Endothelial cell of umbilical vein (primary cell): ENCODE measurements around the gene CLEC2B. TPM values are rescaled to one million over a fixed set of nuclear protein-coding genes. Genes with fewer than 3 reads are reported as not detected.

Experiments used
- BruUV-seq: library from RNA; stranded (reverse); fragments of 400-500 nt; replicated peaks from 2 replicates; lab custom pipeline; 2021; lab: Mats Ljungman, UMichigan
- CTCF ChIA-PET: fragments of 300-600, 350-600 bp; sonication (Branson Sonifier 250); formaldehyde crosslinking; loops from one replicate; lab custom pipeline; 2021; ENCODE audit warnings: antibody characterized with exemption, inconsistent platforms; lab: Charles Lee
- POLR2A ChIA-PET: fragments of 300-600, 350-600 bp; sonication (Branson Sonifier 250); formaldehyde crosslinking; loops from one replicate; lab custom pipeline; 2021; ENCODE audit warnings: antibody characterized with exemption, inconsistent platforms; lab: Charles Lee
- DNase-seq: peaks from one replicate; pipeline ENCODE4 v3.0.0-alpha.2; 2011; ENCODE audit warnings: low read depth, low spot score
- FAIRE-seq: peaks from 2 replicates; lab custom pipeline; 2011; peaks lifted over from hg19 to GRCh38; lab: Jason Lieb, UNC
- H2AFZ ChIP-seq: 2 replicates; pipeline ENCODE4 v1.6.0; 2012; ENCODE audit warnings: low read depth, low read length, control low read depth, inconsistent platforms
- H3K27ac ChIP-seq: 2 replicates; pipeline ENCODE4 v1.5.1; 2011; ENCODE audit warnings: low read depth, mild to moderate bottlenecking, control low read depth, low read length, moderate library complexity; ENCODE audit not compliant: insufficient read depth
- H3K27me3 ChIP-seq, 2 experiments: 2 replicates each; pipeline versions ENCODE4 v1.6.0 to v1.6.1; 2011; ENCODE audit warnings: low read length in 2 of 2, mixed read lengths in 1 of 2; ENCODE audit not compliant: control insufficient read depth in 2 of 2, insufficient read depth in 2 of 2
- H3K36me3 ChIP-seq, 2 experiments: 2 replicates in 1 of 2; 3 replicates in 1 of 2; pipeline ENCODE4 v1.5.1; 2011; ENCODE audit warnings: low read length in 2 of 2, mild to moderate bottlenecking in 1 of 2, moderate library complexity in 1 of 2; ENCODE audit not compliant: control insufficient read depth in 2 of 2, insufficient read depth in 2 of 2; ENCODE audit errors: extremely low read depth in 1 of 2
- H3K4me1 ChIP-seq: 3 replicates; pipeline ENCODE4 v1.5.1; 2011; ENCODE audit warnings: mild to moderate bottlenecking, low read length; ENCODE audit not compliant: control insufficient read depth, insufficient read depth; ENCODE audit errors: extremely low read depth
- H3K4me2 ChIP-seq: 2 replicates; pipeline ENCODE4 v1.6.1; 2011; ENCODE audit warnings: low read length, control low read depth, mixed read lengths; ENCODE audit not compliant: insufficient read depth
- H3K4me3 ChIP-seq, 3 experiments: fragments of 200-600 bp in 1 of 3; sonication (generic), shearing (Covaris generic) in 1 of 3; replicated peaks in 1 of 3; 2 replicates each; pipeline ENCODE4 v1.5.1; 2011 to 2016; ENCODE audit warnings: control low read depth in 3 of 3, low read length in 3 of 3, mild to moderate bottlenecking in 2 of 3, inconsistent platforms in 1 of 3, low read depth in 1 of 3, moderate library complexity in 1 of 3; ENCODE audit not compliant: insufficient read depth in 1 of 3
- H3K79me2 ChIP-seq: 2 replicates; pipeline ENCODE4 v1.6.0; 2012; ENCODE audit warnings: low read length, inconsistent platforms; ENCODE audit not compliant: control insufficient read depth, insufficient read depth
- H3K9ac ChIP-seq: replicated peaks from 2 replicates; pipeline ENCODE3; 2011; ENCODE audit warnings: low read length, control low read depth; ENCODE audit not compliant: insufficient read depth; ENCODE audit errors: extremely low read depth
- H3K9me1 ChIP-seq: replicated peaks from 3 replicates; pipeline ENCODE4 v1.6.0; 2011; ENCODE audit warnings: mild to moderate bottlenecking, low read length; ENCODE audit not compliant: control insufficient read depth, insufficient read depth; ENCODE audit errors: extremely low read depth
- H3K9me3 ChIP-seq: replicated peaks from 2 replicates; pipeline ENCODE4 v1.5.1; 2012; ENCODE audit warnings: low read length, inconsistent platforms; ENCODE audit not compliant: control insufficient read depth, insufficient read depth
- H4K20me1 ChIP-seq: replicated peaks from 2 replicates; pipeline ENCODE3; 2011; ENCODE audit warnings: mild to moderate bottlenecking, low read length; ENCODE audit not compliant: control insufficient read depth, insufficient read depth; ENCODE audit errors: extremely low read depth
- EZH2 ChIP-seq: IDR thresholded peaks from 2 replicates; pipeline ENCODE4 v1.6.1; 2012; ENCODE audit warnings: borderline replicate concordance, low read depth, mild to moderate bottlenecking, moderate library complexity, low read length, inconsistent platforms; ENCODE audit not compliant: severe bottlenecking
- GATA2 ChIP-seq: IDR thresholded peaks from 2 replicates; pipeline ENCODE4 v1.7.0; 2011; ENCODE audit warnings: low read depth, mild to moderate bottlenecking, moderate library complexity, mixed read lengths, low read length; ENCODE audit not compliant: insufficient read length, insufficient read depth
- JUN ChIP-seq: IDR thresholded peaks from 2 replicates; pipeline ENCODE4 v1.6.1; 2011; ENCODE audit warnings: borderline replicate concordance, low read depth; ENCODE audit not compliant: insufficient read length, insufficient read depth
- MYC ChIP-seq: IDR thresholded peaks from one replicate; pipeline ENCODE4 v1.6.1; 2011; ENCODE audit warnings: mild to moderate bottlenecking, low read depth, low read length
- POLR2AphosphoS5 ChIP-seq: IDR thresholded peaks from 2 replicates; pipeline ENCODE4 v1.6.1; 2012; ENCODE audit warnings: low read depth, mild to moderate bottlenecking, control low read depth, low read length, moderate library complexity; ENCODE audit not compliant: insufficient read depth
- dilution Hi-C: fragments of 300-500 bp; cut with MboI; formaldehyde crosslinking; loops from one replicate; pipeline ENCODE4 v1.15.0; 2019; ENCODE audit warnings: low sequenced_read_pairs; ENCODE audit not compliant: extremely low pct_ligation_motif_present
- intact Hi-C: fragments of 100-400 bp; cut with micrococcal nuclease; formaldehyde crosslinking; loops from one replicate; pipeline ENCODE4 v1.10.0; 2022
- polyA plus RNA-seq, 4 experiments: library from polyadenylated mRNA; depleted of rRNA in 3 of 4; stranded (reverse) in 3 of 4; unstranded in 1 of 4; fragments of >200 nt; gene quantifications; 2 replicates each; pipeline versions ENCODE4 v1.2.1 to v1.2.3, GENCODE V29; 2011 to 2012; ENCODE audit warnings: missing spikeins in 1 of 4
- total RNA-seq: library from RNA; stranded (reverse); gene quantifications from 2 replicates; pipeline ENCODE4 v1.2.3, GENCODE V29; 2021
- TF ChIP-seq, protein P1 (sequence below), 2 donors: IDR thresholded peaks; 1 replicate in 1 of 2; 2 replicates in 1 of 2; pipeline ENCODE4 v1.5.1; 2011; ENCODE audit warnings: low read length in 2 of 2, mild to moderate bottlenecking in 2 of 2, moderate library complexity in 2 of 2, control low read depth in 1 of 2, inconsistent platforms in 1 of 2, low read depth in 1 of 2; ENCODE audit not compliant: insufficient read depth in 1 of 2; ENCODE audit errors: extremely low read depth in 1 of 2

CLEC2B gene
- total and polyA plus RNA-seq, 2 donors (not counting 3 experiments of a cell fraction or from before 2014, with no cell fraction given) = 6.7 to 18.3 TPM

DNA sequence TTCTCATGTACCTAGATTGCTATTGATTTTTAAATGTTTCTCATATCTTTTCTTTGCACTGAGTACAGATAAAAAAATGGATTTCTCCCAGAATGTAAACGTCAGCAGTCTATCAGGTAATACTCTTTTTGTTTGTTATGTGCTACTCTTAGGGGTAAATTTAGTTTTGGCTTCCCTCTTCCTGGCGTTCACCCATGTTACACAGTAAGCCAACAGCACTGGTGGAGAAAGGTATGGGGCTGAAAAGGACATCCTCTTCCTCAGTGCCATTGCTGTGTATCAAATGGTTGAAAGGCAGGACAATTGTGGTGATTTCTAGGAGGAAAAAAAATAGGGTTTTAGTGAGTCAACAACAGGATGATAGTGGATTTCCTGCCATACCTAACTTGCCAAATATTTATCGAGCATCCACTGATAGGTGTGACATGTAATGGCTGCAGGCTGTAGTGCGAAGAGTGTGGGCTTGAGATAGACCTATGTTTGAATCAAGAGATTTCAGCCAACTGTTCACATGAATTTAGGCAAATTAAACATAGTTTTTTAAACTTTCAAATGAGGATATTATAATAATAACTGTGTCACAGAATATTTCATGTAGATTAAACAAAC, 19.6 kb upstream of the CLEC2B start:
- Histone ChIP-seq H3K27me3 (no peaks in the 10 kb centered on the region), H3K27ac (no peak overlapping the region), H3K4me1 (no peaks in the 10 kb centered on the region), H3K4me3 (no peak overlapping the region), H2AFZ (peak overlapping the region; percentile 25), H3K9me1 (no peaks in the 10 kb centered on the region), H3K9ac (no peak overlapping the region), H3K79me2 (no peaks in the 10 kb centered on the region), H3K4me2 (no peak overlapping the region), H4K20me1 (no peaks in the 10 kb centered on the region), H3K36me3 (no peaks in the 10 kb centered on the region), H3K9me3 (no peaks in the 10 kb centered on the region)
- dilution Hi-C loops (no loop called here), intact Hi-C loops (no loop called here)
- TF ChIP-seq MYC = no peak
- no peak for TF ChIP-seq JUN
- TF ChIP-seq POLR2AphosphoS5 = no peak
- TF ChIP-seq, protein P1, sequence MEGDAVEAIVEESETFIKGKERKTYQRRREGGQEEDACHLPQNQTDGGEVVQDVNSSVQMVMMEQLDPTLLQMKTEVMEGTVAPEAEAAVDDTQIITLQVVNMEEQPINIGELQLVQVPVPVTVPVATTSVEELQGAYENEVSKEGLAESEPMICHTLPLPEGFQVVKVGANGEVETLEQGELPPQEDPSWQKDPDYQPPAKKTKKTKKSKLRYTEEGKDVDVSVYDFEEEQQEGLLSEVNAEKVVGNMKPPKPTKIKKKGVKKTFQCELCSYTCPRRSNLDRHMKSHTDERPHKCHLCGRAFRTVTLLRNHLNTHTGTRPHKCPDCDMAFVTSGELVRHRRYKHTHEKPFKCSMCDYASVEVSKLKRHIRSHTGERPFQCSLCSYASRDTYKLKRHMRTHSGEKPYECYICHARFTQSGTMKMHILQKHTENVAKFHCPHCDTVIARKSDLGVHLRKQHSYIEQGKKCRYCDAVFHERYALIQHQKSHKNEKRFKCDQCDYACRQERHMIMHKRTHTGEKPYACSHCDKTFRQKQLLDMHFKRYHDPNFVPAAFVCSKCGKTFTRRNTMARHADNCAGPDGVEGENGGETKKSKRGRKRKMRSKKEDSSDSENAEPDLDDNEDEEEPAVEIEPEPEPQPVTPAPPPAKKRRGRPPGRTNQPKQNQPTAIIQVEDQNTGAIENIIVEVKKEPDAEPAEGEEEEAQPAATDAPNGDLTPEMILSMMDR (IDR thresholded peaks at IDR 0.05; ENCODE audit: extremely low read depth in 1 of 2, insufficient read depth in 1 of 2, low read depth in 1 of 2, low read length in 2 of 2) = no peak
- TF ChIP-seq EZH2 = no peak
- no TSS peak for BruUV-seq
- DNase-seq (no peak), FAIRE-seq (peak; percentile 59)
- POLR2A ChIA-PET = no interaction called here
- CTCF ChIA-PET = no interaction called here

DNA sequence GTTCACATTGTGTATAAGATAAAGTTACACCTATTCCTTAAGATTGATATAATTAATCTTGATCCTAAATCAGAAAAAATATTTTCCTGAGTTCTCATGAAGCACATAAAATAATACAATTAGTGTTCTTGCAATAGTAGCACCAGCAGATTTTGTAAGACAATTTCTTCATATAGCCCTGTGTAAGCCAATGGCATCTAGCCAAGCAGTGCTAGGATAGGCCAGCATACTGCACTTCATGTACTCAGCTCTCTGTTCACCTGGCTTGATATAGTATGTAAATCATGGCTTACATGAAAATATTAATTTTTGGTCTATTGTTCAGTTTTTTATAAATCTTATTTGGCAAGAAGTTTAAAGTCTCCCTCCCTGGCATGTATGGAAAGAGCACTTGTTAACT, 14.0 kb upstream of the CLEC2B start:
- H3K27me3 ChIP-seq = no peaks in the 10 kb centered on the region
- no peak overlapping the region for H3K9ac ChIP-seq
- no peaks in the 10 kb centered on the region for H3K4me1 ChIP-seq
- no peak overlapping the region for H2AFZ ChIP-seq
- BruUV-seq = no TSS peak
- H3K4me3 ChIP-seq = no peak overlapping the region
- TF ChIP-seq GATA2 (no peak), POLR2AphosphoS5 (no peak)
- intact Hi-C loops = no loop called here
- no peak overlapping the region for H3K4me2 ChIP-seq
- DNase-seq (no peak), FAIRE-seq (no peak)
- ChIA-PET CTCF (no interaction called here), POLR2A (no interaction called here)
- dilution Hi-C loops = no loop called here
- no peaks in the 10 kb centered on the region for H3K9me1 ChIP-seq
- no peaks in the 10 kb centered on the region for H4K20me1 ChIP-seq
- no peaks in the 10 kb centered on the region for H3K36me3 ChIP-seq
- H3K79me2 ChIP-seq = no peaks in the 10 kb centered on the region
- H3K9me3 ChIP-seq = no peaks in the 10 kb centered on the region
- no peak overlapping the region for H3K27ac ChIP-seq
